GM23338 (cell line): ENCODE data around the gene PROKR1. TPM values are rescaled to one million over a fixed set of nuclear protein-coding genes. Genes with fewer than 3 reads are reported as not detected.
A peak's percentile ranks its signal among the peaks of the same experiment; 100 is the strongest.

ENCODE experiments used
- ATAC-seq: fragments of 200-7000 bp; cut with Tn5 transposase; 3 replicates; pipeline ENCODE4 v1.9.1; 2020
- DNase-seq: peaks from one replicate; pipeline ENCODE4 v3.0.0-alpha.2; 2015; ENCODE audit warnings: low spot score
- H2AFZ ChIP-seq: fragments of 200-600 bp; sonication (generic); 2 replicates; pipeline ENCODE4 v1.8.0; 2016; ENCODE audit warnings: antibody characterized with exemption, mild to moderate bottlenecking, moderate library complexity
- H3F3A ChIP-seq: fragments of 200-600 bp; sonication (generic); replicated peaks from 2 replicates; pipeline ENCODE4 v1.8.0; 2017; ENCODE audit warnings: antibody characterized with exemption, mixed run types, low read depth
- H3K27ac ChIP-seq: fragments of 200-600 bp; sonication (generic); 2 replicates; pipeline ENCODE4 v1.6.1; 2016; ENCODE audit warnings: low read depth
- H3K27me3 ChIP-seq: fragments of 200-600 bp; sonication (generic); 2 replicates; pipeline ENCODE4 v1.8.0; 2016; ENCODE audit warnings: mild to moderate bottlenecking, mixed run types, moderate library complexity; ENCODE audit not compliant: insufficient read depth
- H3K36me3 ChIP-seq: fragments of 200-600 bp; sonication (generic); 2 replicates; pipeline ENCODE4 v1.8.0; 2016; ENCODE audit warnings: mild to moderate bottlenecking; ENCODE audit not compliant: insufficient read depth
- H3K4me1 ChIP-seq: fragments of 200-600 bp; sonication (generic); 2 replicates; pipeline ENCODE4 v1.8.0; 2016; ENCODE audit warnings: mild to moderate bottlenecking, moderate library complexity; ENCODE audit not compliant: insufficient read depth
- H3K4me2 ChIP-seq: fragments of 200-600 bp; sonication (generic); 2 replicates; pipeline ENCODE4 v1.7.1; 2017; ENCODE audit warnings: mixed run types
- H3K4me3 ChIP-seq: fragments of 200-600 bp; sonication (generic); 2 replicates; pipeline ENCODE4 v1.6.1; 2016; ENCODE audit warnings: mixed run types
- H3K79me2 ChIP-seq: fragments of 200-600 bp; sonication (generic); replicated peaks from 2 replicates; pipeline ENCODE4 v1.8.0; 2017; ENCODE audit warnings: mild to moderate bottlenecking; ENCODE audit not compliant: insufficient read depth
- H3K9me2 ChIP-seq: fragments of 200-600 bp; sonication (generic); 2 replicates; pipeline ENCODE4 v1.8.0; 2017; ENCODE audit not compliant: insufficient read depth
- H4K20me1 ChIP-seq: fragments of 200-600 bp; sonication (generic); replicated peaks from 2 replicates; pipeline ENCODE4 v1.8.0; 2017; ENCODE audit warnings: mild to moderate bottlenecking; ENCODE audit not compliant: insufficient read depth
- H3K27ac Mint-ChIP-seq: 2 replicates; pipeline ENCODE4 v1.8.0; 2020; ENCODE audit warnings: inconsistent platforms, mild to moderate bottlenecking, moderate library complexity, mixed read lengths
- H3K27me3 Mint-ChIP-seq: 3 replicates; pipeline ENCODE4 v1.8.0; 2022; ENCODE audit warnings: low read depth, mild to moderate bottlenecking, moderate library complexity, mixed read lengths, inconsistent platforms; ENCODE audit not compliant: insufficient read depth, poor library complexity
- H3K36me3 Mint-ChIP-seq: 3 replicates; pipeline ENCODE4 v1.8.0; 2021; ENCODE audit warnings: low read depth, mild to moderate bottlenecking, inconsistent platforms, moderate library complexity, mixed read lengths
- H3K4me1 Mint-ChIP-seq: 3 replicates; pipeline ENCODE4 v1.8.0; 2020; ENCODE audit warnings: mild to moderate bottlenecking, inconsistent platforms, mixed read lengths
- H3K4me3 Mint-ChIP-seq: 3 replicates; pipeline ENCODE4 v1.8.0; 2021; ENCODE audit warnings: moderate library complexity, mild to moderate bottlenecking, inconsistent platforms, mixed read lengths
- H3K9me3 Mint-ChIP-seq: 3 replicates; pipeline ENCODE4 v1.8.0; 2020; ENCODE audit warnings: moderate library complexity, mild to moderate bottlenecking, inconsistent platforms, mixed read lengths
- CREB1 ChIP-seq: fragments of 250-450 bp; sonication (Bioruptor Pico); IDR thresholded peaks from 2 replicates; pipeline ENCODE4 v1.5.0; 2020; ENCODE audit warnings: low read depth, mild to moderate bottlenecking, moderate library complexity
- CTCF ChIP-seq, 2 experiments: fragments of 200-600 bp in 1 of 2; sonication (generic) in 1 of 2; conservative IDR thresholded peaks; 2 replicates each; pipeline versions ENCODE4 v1.5.1 to v1.6.1; 2016 to 2017; ENCODE audit warnings: antibody characterized with exemption in 2 of 2, low read depth in 2 of 2, mild to moderate bottlenecking in 2 of 2, moderate library complexity in 1 of 2
- ETS1 ChIP-seq: IDR thresholded peaks from 2 replicates; pipeline ENCODE4 v1.6.1; 2016; ENCODE audit warnings: antibody characterized with exemption
- EZH2 ChIP-seq: fragments of 200-600 bp; sonication (generic); IDR thresholded peaks from one replicate; pipeline ENCODE4 v1.8.0; 2017; ENCODE audit warnings: antibody characterized with exemption, mild to moderate bottlenecking, low read depth; ENCODE audit not compliant: unreplicated experiment
- EZH2phosphoT487 ChIP-seq: fragments of 200-600 bp; sonication (generic); IDR thresholded peaks from one replicate; pipeline ENCODE4 v1.8.1; 2018; ENCODE audit warnings: antibody characterized with exemption; ENCODE audit not compliant: unreplicated experiment
- JUNB ChIP-seq: IDR thresholded peaks from one replicate; pipeline ENCODE4 v1.6.1; 2016; ENCODE audit warnings: antibody characterized with exemption; ENCODE audit not compliant: unreplicated experiment
- NANOG ChIP-seq: IDR thresholded peaks from 2 replicates; pipeline ENCODE4 v1.6.1; 2016; ENCODE audit warnings: antibody characterized with exemption, borderline replicate concordance
- POLR2AphosphoS5 ChIP-seq: IDR thresholded peaks from 2 replicates; pipeline ENCODE4 v1.6.1; 2016; ENCODE audit warnings: antibody characterized with exemption, low read depth
- REST ChIP-seq: IDR thresholded peaks from one replicate; pipeline ENCODE4 v1.6.1; 2018; ENCODE audit warnings: antibody characterized with exemption; ENCODE audit not compliant: unreplicated experiment
- STAT1 ChIP-seq: IDR thresholded peaks from one replicate; pipeline ENCODE4 v1.6.1; 2016; ENCODE audit warnings: antibody characterized with exemption; ENCODE audit not compliant: unreplicated experiment
- ZNF114 ChIP-seq: fragments of 250-450 bp; sonication (Bioruptor Pico); IDR thresholded peaks from 2 replicates; pipeline ENCODE4 v1.5.0; 2020; ENCODE audit warnings: mild to moderate bottlenecking, moderate library complexity
- ZNF331 ChIP-seq: fragments of 250-450 bp; sonication (Bioruptor Pico); IDR thresholded peaks from 2 replicates; pipeline ENCODE4 v1.5.0; 2020; ENCODE audit warnings: low read depth, mild to moderate bottlenecking, moderate library complexity
- ZNF462 ChIP-seq: fragments of 250-450 bp; sonication (Bioruptor Pico); IDR thresholded peaks from 2 replicates; pipeline ENCODE4 v1.5.0; 2020; ENCODE audit warnings: mild to moderate bottlenecking, moderate library complexity
- polyA plus RNA-seq: library from polyadenylated mRNA; unstranded; fragments of >200 nt; fragmentation: Nextera tagmentation; extraction: Ambion mirVana; gene quantifications from 2 replicates; pipeline ENCODE4 v1.2.1, GENCODE V29; 2016
- total RNA-seq: library from RNA; depleted of rRNA; stranded (reverse); fragments of >200 nt; shearing (Covaris generic); gene quantifications from 2 replicates; pipeline ENCODE4 v1.2.3, GENCODE V29; 2014

Gene PROKR1
- total and polyA plus RNA-seq, 2 experiments from 2014 or later = 0.61 to 5.3 TPM

- no peak for TF ChIP-seq CTCF (conservative IDR thresholded peaks at IDR 0.05; ENCODE audit: low read depth in 2 of 2)
- no peak for TF ChIP-seq ETS1
- TF ChIP-seq NANOG = no peak
- TF ChIP-seq EZH2 = no peak
- TF ChIP-seq JUNB = no peak
- TF ChIP-seq ZNF462 (CRISPR knock-in tag) = no peak
- no peak for TF ChIP-seq ZNF114
- no peak for TF ChIP-seq CREB1
- TF ChIP-seq EZH2phosphoT487 = no peak
- TF ChIP-seq REST = no peak
- no peak for TF ChIP-seq ZNF331 (CRISPR knock-in tag)
- no peak for TF ChIP-seq STAT1
- TF ChIP-seq POLR2AphosphoS5 = no peak
- H3K4me2 ChIP-seq = peak overlapping the region; percentile 28
- peak; percentile 79 for ATAC-seq
- no peaks in the 10 kb centered on the region for H3F3A ChIP-seq
- peak; percentile 22 for DNase-seq
- Mint-ChIP-seq H3K27ac (no peak overlapping the region), H3K4me1 (peaks cover 35% of the 10 kb centered on the region), H3K36me3 (peaks cover 12% of the 10 kb centered on the region; the same call in 2 of the 3 replicates), H3K27me3 (no peaks in the 10 kb centered on the region), H3K9me3 (peaks cover 1% of the 10 kb centered on the region), H3K4me3 (no peak overlapping the region)
- H3K27me3 ChIP-seq = no peaks in the 10 kb centered on the region
- H3K36me3 ChIP-seq = 0 out of 2 replicates have a peak, but pooled peaks cover 3% of the 10 kb centered on the region
- no peak overlapping the region for H3K27ac ChIP-seq
- H3K4me3 ChIP-seq = no peak overlapping the region
- no peak overlapping the region for H2AFZ ChIP-seq
- H3K4me1 ChIP-seq = peaks cover 27% of the 10 kb centered on the region
- 0 out of 2 replicates have a peak, but pooled peaks cover 3% of the 10 kb centered on the region for H3K9me2 ChIP-seq
- no peaks in the 10 kb centered on the region for H3K79me2 ChIP-seq
- no peaks in the 10 kb centered on the region for H4K20me1 ChIP-seq
Measured at GRCh38 chr2:68686178-68686577, 42.8 kb downstream of the PROKR1 start.
